Ishikawa (cell line): ENCODE results near the gene NAA11.

Experiments
- CEBPB ChIP-seq: IDR thresholded peaks from 2 replicates; pipeline ENCODE4 v1.6.1; 2012
- CREB1 ChIP-seq: IDR thresholded peaks from 2 replicates; pipeline ENCODE4 v1.6.1; 2012; ENCODE audit warnings: low read depth
- EGR1 ChIP-seq: IDR thresholded peaks from 2 replicates; pipeline ENCODE4 v1.6.1; 2012
- EP300 ChIP-seq: IDR thresholded peaks from 2 replicates; pipeline ENCODE4 v1.6.1; 2012; ENCODE audit warnings: borderline replicate concordance
- FOXM1 ChIP-seq: IDR thresholded peaks from 2 replicates; pipeline ENCODE4 v1.6.1; 2012; ENCODE audit warnings: low read depth, borderline replicate concordance
- MAX ChIP-seq: IDR thresholded peaks from 2 replicates; pipeline ENCODE4 v1.6.1; 2012
- NFIC ChIP-seq: IDR thresholded peaks from 2 replicates; pipeline ENCODE4 v1.6.1; 2012
- RAD21 ChIP-seq: IDR thresholded peaks from 2 replicates; pipeline ENCODE4 v1.6.1; 2012; ENCODE audit warnings: low read depth
- REST ChIP-seq: IDR thresholded peaks from 2 replicates; pipeline ENCODE4 v1.6.1; 2012; ENCODE audit warnings: low read depth, mild to moderate bottlenecking
- TAF1 ChIP-seq: IDR thresholded peaks from 2 replicates; pipeline ENCODE4 v1.6.1; 2012; ENCODE audit warnings: low read depth, mild to moderate bottlenecking
- TCF12 ChIP-seq: IDR thresholded peaks from 2 replicates; pipeline ENCODE4 v1.6.1; 2012; ENCODE audit warnings: low read depth
- TEAD4 ChIP-seq: IDR thresholded peaks from 2 replicates; pipeline ENCODE4 v1.6.1; 2012
- USF1 ChIP-seq: IDR thresholded peaks from 2 replicates; pipeline ENCODE4 v1.6.1; 2012
- YY1 ChIP-seq: IDR thresholded peaks from 2 replicates; pipeline ENCODE4 v1.6.1; 2012; ENCODE audit warnings: low read depth
- ZBTB7A ChIP-seq: IDR thresholded peaks from 2 replicates; pipeline ENCODE4 v1.6.1; 2012; ENCODE audit warnings: low read depth

The NAA11 gene

GRCh38 chr4:79353075-79353474 lies 27.2 kb upstream of the NAA11 start:
- TF ChIP-seq NFIC (no peak), REST (no peak), MAX (no peak)

GRCh38 chr4:79348405-79348804 lies 22.5 kb upstream of the NAA11 start:
- TF ChIP-seq EP300: no peak
- TF ChIP-seq EGR1: no peak
- TF ChIP-seq YY1: no peak
- TF ChIP-seq USF1: no peak
- no peak for TF ChIP-seq TEAD4
- no peak for TF ChIP-seq NFIC
- no peak for TF ChIP-seq ZBTB7A
- TF ChIP-seq MAX: no peak
- no peak for TF ChIP-seq RAD21
- TF ChIP-seq REST: no peak
- TF ChIP-seq CREB1: no peak

GRCh38 chr4:79341893-79342653 lies 16.2 kb upstream of the NAA11 start:
- TF ChIP-seq RAD21 (no peak), FOXM1 (no peak), YY1 (no peak), USF1 (no peak), TAF1 (no peak), ZBTB7A (no peak), EGR1 (no peak), NFIC (no peak), MAX (no peak), REST (no peak), EP300 (no peak)

GRCh38 chr4:79340568-79340967 lies 14.7 kb upstream of the NAA11 start:
- no peak for TF ChIP-seq TCF12
- TF ChIP-seq CEBPB: no peak
- TF ChIP-seq YY1: no peak
- no peak for TF ChIP-seq RAD21
- no peak for TF ChIP-seq REST
- no peak for TF ChIP-seq USF1
- TF ChIP-seq CREB1: no peak
- no peak for TF ChIP-seq EP300
- TF ChIP-seq TEAD4: no peak
- no peak for TF ChIP-seq MAX
- no peak for TF ChIP-seq ZBTB7A
- no peak for TF ChIP-seq NFIC
- no peak for TF ChIP-seq FOXM1
- TF ChIP-seq TAF1: no peak
- no peak for TF ChIP-seq EGR1
